HG02943 (cell line): ENCODE results near the gene GNG4.

ENCODE experiments used
- ATAC-seq: cut with Tn5 transposase; IDR thresholded peaks from one replicate; pipeline ENCODE4 v1.9.1; 2021; ENCODE audit warnings: mild to moderate bottlenecking, low read depth, moderate library complexity; ENCODE audit not compliant: unreplicated experiment

The GNG4 gene

DNA sequence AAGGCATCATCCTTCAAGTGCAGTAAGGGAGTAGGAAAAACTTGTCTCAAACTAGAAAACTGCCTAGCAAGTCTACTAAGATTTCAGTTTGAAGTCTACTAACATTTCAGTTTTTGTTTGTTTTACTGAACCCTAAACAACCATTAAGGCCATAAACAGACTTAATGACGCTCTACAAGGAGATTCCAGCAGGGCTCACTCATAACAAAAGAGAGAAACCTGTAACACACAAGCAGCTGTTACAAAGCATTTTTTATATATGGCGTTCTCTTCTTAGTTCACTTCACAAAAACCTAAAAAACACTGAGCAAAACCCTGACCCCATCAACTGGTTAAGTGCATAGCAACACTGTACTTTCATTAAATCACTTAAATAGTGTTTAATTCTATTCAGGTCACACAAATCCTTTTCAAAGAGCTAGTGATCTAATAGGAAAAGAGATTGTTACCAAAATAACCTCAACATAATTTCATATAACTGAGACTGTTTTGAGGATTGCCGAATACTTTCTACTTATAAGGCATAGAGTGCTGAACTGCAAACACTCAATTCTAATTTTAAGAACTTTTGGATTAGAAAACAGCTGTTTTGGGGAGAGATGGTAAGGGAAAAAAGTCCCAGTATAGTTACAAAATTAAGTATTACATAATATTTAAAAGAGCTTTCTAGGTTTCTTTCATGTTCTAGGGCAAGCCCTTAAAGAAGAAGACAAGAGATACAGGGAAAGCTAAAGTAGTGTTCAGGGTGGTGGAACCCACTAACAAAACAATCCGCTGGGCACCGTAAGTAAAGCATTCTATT is 146.8 kb downstream of the GNG4 start:
- ATAC-seq: no peak

DNA sequence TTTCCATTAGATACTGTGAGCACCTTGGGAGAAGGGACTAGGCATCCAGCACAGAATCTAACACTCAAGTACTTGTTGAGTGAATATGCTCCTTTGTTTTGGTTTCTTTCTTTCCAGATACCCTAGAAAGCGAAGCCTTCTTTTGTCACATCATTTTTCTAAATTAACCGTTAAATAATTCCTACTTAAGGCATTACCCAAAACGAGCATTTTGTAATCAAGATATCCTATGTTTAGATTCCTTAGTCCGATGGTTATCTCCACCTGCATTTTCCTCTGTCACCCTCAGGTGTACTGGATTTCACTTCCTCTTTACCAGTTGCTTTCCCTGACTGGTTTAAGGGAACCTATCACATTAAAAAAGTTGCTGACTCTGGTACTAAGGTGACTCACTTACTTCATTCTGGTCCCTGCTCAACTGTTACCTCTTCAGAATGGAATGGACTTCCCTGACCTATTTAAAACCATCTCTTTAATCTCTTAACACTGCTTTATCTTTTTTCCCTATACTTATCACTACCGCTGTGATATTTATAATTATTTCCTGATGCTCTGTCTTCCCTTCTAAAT is 148.5 kb downstream of the GNG4 start:
- no peak for ATAC-seq
